Uterus (tissue), 4 donors: ENCODE data around the gene DPP9. TPM values are rescaled to one million over a fixed set of nuclear protein-coding genes. Genes with fewer than 3 reads are reported as not detected.
A peak's percentile ranks its signal among the peaks of the same experiment; 100 is the strongest.

Experiments used
- DNase-seq, 2 donors: peaks; one replicate each; pipeline ENCODE4 v3.0.0-alpha.2; 2019 to 2020
- H3K27ac ChIP-seq, 2 donors: fragments of 200-600 bp; sonication (generic); 1 replicate in 1 of 2; 2 replicates in 1 of 2; pipeline ENCODE4 v1.5.1; 2016 to 2018
- H3K27me3 ChIP-seq, 2 donors: fragments of 200-600 bp; sonication (generic); one replicate each; pipeline ENCODE4 v1.5.1; 2018 to 2019; ENCODE audit warnings: control low read depth in 1 of 2
- H3K36me3 ChIP-seq, 2 donors: fragments of 200-600 bp; sonication (generic); one replicate each; pipeline ENCODE4 v1.5.1; 2019; ENCODE audit warnings: control low read depth in 1 of 2
- H3K4me1 ChIP-seq, 2 donors: fragments of 200-600 bp; sonication (generic); one replicate each; pipeline ENCODE4 v1.5.1; 2018 to 2019; ENCODE audit warnings: control low read depth in 1 of 2
- H3K4me3 ChIP-seq, 2 donors: fragments of 200-600 bp; sonication (generic); 1 replicate in 1 of 2; 2 replicates in 1 of 2; pipeline ENCODE4 v1.5.1; 2018 to 2019; ENCODE audit warnings: mild to moderate bottlenecking in 1 of 2
- H3K9me3 ChIP-seq, 2 donors: fragments of 200-600 bp; sonication (generic); one replicate each; pipeline ENCODE4 v1.5.1; 2019; ENCODE audit warnings: control low read depth in 1 of 2
- POLR2A ChIP-seq, 2 donors: fragments of 450-650 bp; IDR thresholded peaks; one replicate each; pipeline ENCODE4 v1.6.1; 2016; ENCODE audit warnings: antibody characterized with exemption in 2 of 2, mild to moderate bottlenecking in 1 of 2, moderate library complexity in 1 of 2
- intact Hi-C: fragments of 100-400 bp; cut with DNase I; formaldehyde crosslinking; loops from one replicate; pipeline ENCODE4 v1.15.1; 2023; ENCODE audit warnings: low total_unique reads
- total RNA-seq, 4 donors: library from RNA; depleted of rRNA in 3 of 4; stranded (reverse); fragments of >200 nt in 3 of 4; gene quantifications; one replicate each; pipeline versions ENCODE4 v1.1.0 to v1.2.4, GENCODE V29; 2014 to 2023
- TF ChIP-seq, protein P1 (sequence below), 4 experiments: fragments of 200-600 bp in 2 of 4; fragments of 450-650 bp in 2 of 4; sonication (generic) in 2 of 4; IDR thresholded peaks; one replicate each; pipeline ENCODE4 v1.5.1; 2016 to 2019; ENCODE audit warnings: antibody characterized with exemption in 4 of 4, mild to moderate bottlenecking in 2 of 4, moderate library complexity in 1 of 4
- donor health status: DM: yes; HTN: yes; CAD: no.

DPP9 gene
- total RNA-seq, 4 donors from 2014 or later, result 17.8 to 194 (median 48.5) TPM

GRCh38 chr19:4640247-4641000 is 83.2 kb downstream of the DPP9 start:
- H3K36me3 ChIP-seq, result no peaks in the 10 kb centered on the region
- intact Hi-C loops, result no loop called here
- H3K27me3 ChIP-seq, result no peaks in the 10 kb centered on the region
- no peaks in the 10 kb centered on the region for H3K9me3 ChIP-seq
- H3K4me1 ChIP-seq, result peaks cover 0 to 18% of the 10 kb centered on the region in 2 donors
- peak overlapping the region; percentile 63 to 66 for H3K4me3 ChIP-seq
- no peak for DNase-seq
- TF ChIP-seq POLR2A (IDR thresholded peaks at IDR 0.05), result no peak
- TF ChIP-seq, protein P1, sequence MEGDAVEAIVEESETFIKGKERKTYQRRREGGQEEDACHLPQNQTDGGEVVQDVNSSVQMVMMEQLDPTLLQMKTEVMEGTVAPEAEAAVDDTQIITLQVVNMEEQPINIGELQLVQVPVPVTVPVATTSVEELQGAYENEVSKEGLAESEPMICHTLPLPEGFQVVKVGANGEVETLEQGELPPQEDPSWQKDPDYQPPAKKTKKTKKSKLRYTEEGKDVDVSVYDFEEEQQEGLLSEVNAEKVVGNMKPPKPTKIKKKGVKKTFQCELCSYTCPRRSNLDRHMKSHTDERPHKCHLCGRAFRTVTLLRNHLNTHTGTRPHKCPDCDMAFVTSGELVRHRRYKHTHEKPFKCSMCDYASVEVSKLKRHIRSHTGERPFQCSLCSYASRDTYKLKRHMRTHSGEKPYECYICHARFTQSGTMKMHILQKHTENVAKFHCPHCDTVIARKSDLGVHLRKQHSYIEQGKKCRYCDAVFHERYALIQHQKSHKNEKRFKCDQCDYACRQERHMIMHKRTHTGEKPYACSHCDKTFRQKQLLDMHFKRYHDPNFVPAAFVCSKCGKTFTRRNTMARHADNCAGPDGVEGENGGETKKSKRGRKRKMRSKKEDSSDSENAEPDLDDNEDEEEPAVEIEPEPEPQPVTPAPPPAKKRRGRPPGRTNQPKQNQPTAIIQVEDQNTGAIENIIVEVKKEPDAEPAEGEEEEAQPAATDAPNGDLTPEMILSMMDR (IDR thresholded peaks at IDR 0.05), result no peak
- peak overlapping the region; percentile 66 to 76 for H3K27ac ChIP-seq

- Histone ChIP-seq H3K27ac (peak overlapping the region; percentile 66 to 76), H3K9me3 (no peaks in the 10 kb centered on the region), H3K36me3 (no peaks in the 10 kb centered on the region), H3K27me3 (no peaks in the 10 kb centered on the region), H3K4me3 (peak overlapping the region; percentile 63 to 66), H3K4me1 (peaks cover 0 to 18% of the 10 kb centered on the region in 2 donors)
- intact Hi-C loops, result no loop called here
- TF ChIP-seq POLR2A (IDR thresholded peaks at IDR 0.05), result peak in 1 of 2 donors; percentile 10
- TF ChIP-seq, protein P1 (IDR thresholded peaks at IDR 0.05), result peak in 1 of 4 experiments; percentile 6
- DNase-seq, result peak; percentile 49 to 53
Measured at GRCh38 chr19:4639531-4640246, 84.0 kb downstream of the DPP9 start.

DNA sequence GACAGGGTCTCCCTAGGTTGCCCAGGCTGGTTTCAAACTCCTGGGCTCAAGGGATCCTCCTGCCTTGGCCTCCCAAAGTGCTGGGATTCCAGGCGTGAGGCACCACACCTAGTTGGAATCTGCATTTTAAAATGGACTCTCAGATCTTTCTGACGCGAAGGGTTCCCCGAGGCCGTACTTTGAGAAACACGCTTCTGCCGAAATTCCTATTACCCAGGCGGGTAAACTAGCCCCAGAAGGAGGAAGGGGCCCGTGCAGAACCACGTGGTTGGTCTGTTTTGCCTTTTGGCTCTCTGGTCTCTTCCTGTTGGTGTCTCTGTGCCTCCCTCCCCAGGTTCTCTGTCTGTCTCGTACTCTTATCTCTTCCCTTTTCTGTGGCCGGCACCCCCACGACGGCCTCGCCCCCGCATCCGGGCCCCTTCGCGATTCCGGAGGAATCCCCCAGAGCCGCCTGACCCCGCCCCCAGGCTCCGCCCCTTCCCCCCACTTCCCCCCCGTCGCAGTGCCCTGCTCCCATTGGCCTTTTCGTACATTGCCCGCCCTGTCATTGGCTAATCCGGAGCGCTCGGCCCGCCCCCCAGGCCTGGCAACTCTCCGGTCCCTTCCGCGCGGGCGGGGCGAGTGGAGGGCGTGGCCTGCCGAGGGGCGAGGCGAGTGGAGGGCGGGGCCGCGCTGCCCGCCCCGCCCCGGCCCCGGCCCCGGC is 84.7 kb downstream of the DPP9 start, which contains the start of gene TNFAIP8L1:
TNFAIP8L1 (plus strand) TSS at position 689 of the 703 bp plus-strand sequence. CDS start 12,354 bp downstream, outside the sequence.
- Histone ChIP-seq H3K27ac (peak within 1 kb of the TSS; percentile 66 to 76), H3K27me3 (no peaks in the 10 kb centered on the region), H3K4me1 (peaks cover 0 to 18% of the 10 kb centered on the region in 2 donors), H3K4me3 (peak within 1 kb of the TSS; percentile 63 to 66), H3K36me3 (no peaks in the 10 kb centered on the region), H3K9me3 (no peaks in the 10 kb centered on the region)
- no peak for TF ChIP-seq POLR2A (IDR thresholded peaks at IDR 0.05)
- TF ChIP-seq, protein P1 (IDR thresholded peaks at IDR 0.05), result no peak
- intact Hi-C loops, result no loop called here
- DNase-seq, result peak; percentile 94 to 96

- Histone ChIP-seq H3K27me3 (no peaks in the 10 kb centered on the region), H3K4me1 (peaks cover 0 to 18% of the 10 kb centered on the region in 2 donors), H3K9me3 (no peaks in the 10 kb centered on the region), H3K4me3 (no peak overlapping the region), H3K36me3 (no peaks in the 10 kb centered on the region), H3K27ac (peak overlapping the region; percentile 64 to 76)
- intact Hi-C loops, result no loop called here
- peak in 1 of 2 donors; percentile 37 for DNase-seq
- TF ChIP-seq POLR2A (IDR thresholded peaks at IDR 0.05), result no peak
- TF ChIP-seq, protein P1 (IDR thresholded peaks at IDR 0.05), result no peak
Measured at GRCh38 chr19:4638317-4638716, 85.3 kb downstream of the DPP9 start.
